Loucy (cell line): ENCODE results near the gene AFF1.

Experiments
- H2AFZ ChIP-seq: fragments of 200-600 bp; sonication (generic); 2 replicates; pipeline ENCODE4 v1.6.0; 2016; ENCODE audit warnings: antibody characterized with exemption, mild to moderate bottlenecking, low read length, moderate library complexity
- H3F3A ChIP-seq: fragments of 200-600 bp; 2 replicates; pipeline ENCODE4 v1.6.0; 2016; ENCODE audit warnings: antibody characterized with exemption, low read depth, mild to moderate bottlenecking
- H3K27me3 ChIP-seq: fragments of 200-600 bp; sonication (generic); 2 replicates; pipeline ENCODE4 v1.6.1; 2014; ENCODE audit warnings: low read length, mild to moderate bottlenecking; ENCODE audit not compliant: insufficient read depth, poor library complexity, severe bottlenecking
- H3K36me3 ChIP-seq: fragments of 200-600 bp; sonication (generic); 2 replicates; pipeline ENCODE4 v1.6.1; 2016; ENCODE audit warnings: low read length; ENCODE audit not compliant: insufficient read depth
- H3K4me1 ChIP-seq: fragments of 200-600 bp; sonication (generic); 2 replicates; pipeline ENCODE4 v1.5.1; 2014; ENCODE audit warnings: low read length, mild to moderate bottlenecking; ENCODE audit not compliant: insufficient read depth, poor library complexity, severe bottlenecking
- H3K4me2 ChIP-seq: fragments of 200-600 bp; sonication (generic); 2 replicates; pipeline ENCODE4 v1.6.0; 2014; ENCODE audit warnings: antibody characterized with exemption, low read length, low read depth, mild to moderate bottlenecking; ENCODE audit not compliant: poor library complexity, severe bottlenecking
- H3K4me3 ChIP-seq: fragments of 200-600 bp; sonication (generic); 2 replicates; pipeline ENCODE4 v1.5.1; 2014; ENCODE audit warnings: low read length, mild to moderate bottlenecking, mixed read lengths; ENCODE audit not compliant: poor library complexity, severe bottlenecking
- H3K79me2 ChIP-seq: fragments of 200-600 bp; sonication (generic); 2 replicates; pipeline ENCODE4 v1.6.1; 2014; ENCODE audit warnings: low read length; ENCODE audit not compliant: insufficient read depth
- H3K9ac ChIP-seq: fragments of 200-600 bp; sonication (generic); 2 replicates; pipeline ENCODE4 v1.6.0; 2014; ENCODE audit warnings: mild to moderate bottlenecking, low read depth, low read length, moderate library complexity; ENCODE audit not compliant: poor library complexity, severe bottlenecking
- H3K9me2 ChIP-seq: fragments of 200-600 bp; sonication (generic); replicated peaks from 2 replicates; pipeline ENCODE4 v1.6.1; 2016; ENCODE audit warnings: low read depth, low read length, mixed read lengths
- H3K9me3 ChIP-seq: fragments of 200-600 bp; sonication (generic); 2 replicates; pipeline ENCODE4 v1.6.1; 2014; ENCODE audit warnings: mild to moderate bottlenecking, antibody characterized with exemption, low read length, low read depth; ENCODE audit not compliant: insufficient read depth
- H4K20me1 ChIP-seq: fragments of 200-600 bp; sonication (generic); 2 replicates; pipeline ENCODE4 v1.6.0; 2014; ENCODE audit warnings: antibody characterized with exemption, low read length, mild to moderate bottlenecking; ENCODE audit not compliant: insufficient read depth, poor library complexity, severe bottlenecking
- EZH2phosphoT487 ChIP-seq: fragments of 200-600 bp; IDR thresholded peaks from 2 replicates; pipeline ENCODE4 v1.6.1; 2018; ENCODE audit warnings: antibody characterized with exemption, mild to moderate bottlenecking, moderate library complexity, borderline replicate concordance
- TF ChIP-seq, protein P1 (sequence below): fragments of 200-600 bp; sonication (generic); conservative IDR thresholded peaks from 2 replicates; pipeline ENCODE4 v1.5.1; 2014; ENCODE audit warnings: mild to moderate bottlenecking, antibody characterized with exemption, low read length

The AFF1 gene

DNA sequence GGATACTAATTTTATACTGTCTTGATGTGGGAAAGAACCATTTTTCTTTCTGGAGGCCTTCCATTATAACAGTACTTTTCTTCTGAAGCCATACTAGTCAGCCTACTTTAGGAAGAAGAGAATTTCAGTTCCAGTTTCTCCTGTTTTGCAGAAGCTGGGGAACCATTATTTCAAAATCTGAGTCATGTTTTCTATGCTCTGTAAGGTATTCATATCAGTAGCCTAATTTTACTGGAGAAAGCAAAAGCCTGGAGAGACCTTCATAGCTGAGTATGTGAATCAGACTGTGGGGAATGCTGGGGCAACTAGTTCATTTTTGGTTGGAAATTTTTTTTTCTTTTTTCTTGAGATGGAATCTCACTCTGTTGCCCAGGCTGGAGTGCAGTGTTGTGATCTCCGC lies 22.4 kb downstream of the AFF1 start:
- no peak for TF ChIP-seq EZH2phosphoT487
- TF ChIP-seq, protein P1, sequence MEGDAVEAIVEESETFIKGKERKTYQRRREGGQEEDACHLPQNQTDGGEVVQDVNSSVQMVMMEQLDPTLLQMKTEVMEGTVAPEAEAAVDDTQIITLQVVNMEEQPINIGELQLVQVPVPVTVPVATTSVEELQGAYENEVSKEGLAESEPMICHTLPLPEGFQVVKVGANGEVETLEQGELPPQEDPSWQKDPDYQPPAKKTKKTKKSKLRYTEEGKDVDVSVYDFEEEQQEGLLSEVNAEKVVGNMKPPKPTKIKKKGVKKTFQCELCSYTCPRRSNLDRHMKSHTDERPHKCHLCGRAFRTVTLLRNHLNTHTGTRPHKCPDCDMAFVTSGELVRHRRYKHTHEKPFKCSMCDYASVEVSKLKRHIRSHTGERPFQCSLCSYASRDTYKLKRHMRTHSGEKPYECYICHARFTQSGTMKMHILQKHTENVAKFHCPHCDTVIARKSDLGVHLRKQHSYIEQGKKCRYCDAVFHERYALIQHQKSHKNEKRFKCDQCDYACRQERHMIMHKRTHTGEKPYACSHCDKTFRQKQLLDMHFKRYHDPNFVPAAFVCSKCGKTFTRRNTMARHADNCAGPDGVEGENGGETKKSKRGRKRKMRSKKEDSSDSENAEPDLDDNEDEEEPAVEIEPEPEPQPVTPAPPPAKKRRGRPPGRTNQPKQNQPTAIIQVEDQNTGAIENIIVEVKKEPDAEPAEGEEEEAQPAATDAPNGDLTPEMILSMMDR, result no peak
- Histone ChIP-seq H3K27me3 (no peaks in the 10 kb centered on the region), H3K9me3 (no peaks in the 10 kb centered on the region), H3K9ac (no peak overlapping the region), H3K9me2 (no peaks in the 10 kb centered on the region), H3K36me3 (no peaks in the 10 kb centered on the region; the same call in 1 of the 2 replicates), H4K20me1 (no peaks in the 10 kb centered on the region), H3K79me2 (peaks cover 70% of the 10 kb centered on the region), H3K4me3 (no peak overlapping the region), H2AFZ (no peak overlapping the region), H3K4me1 (peaks cover 39% of the 10 kb centered on the region), H3F3A (peaks cover 18% of the 10 kb centered on the region), H3K4me2 (no peak overlapping the region)

DNA sequence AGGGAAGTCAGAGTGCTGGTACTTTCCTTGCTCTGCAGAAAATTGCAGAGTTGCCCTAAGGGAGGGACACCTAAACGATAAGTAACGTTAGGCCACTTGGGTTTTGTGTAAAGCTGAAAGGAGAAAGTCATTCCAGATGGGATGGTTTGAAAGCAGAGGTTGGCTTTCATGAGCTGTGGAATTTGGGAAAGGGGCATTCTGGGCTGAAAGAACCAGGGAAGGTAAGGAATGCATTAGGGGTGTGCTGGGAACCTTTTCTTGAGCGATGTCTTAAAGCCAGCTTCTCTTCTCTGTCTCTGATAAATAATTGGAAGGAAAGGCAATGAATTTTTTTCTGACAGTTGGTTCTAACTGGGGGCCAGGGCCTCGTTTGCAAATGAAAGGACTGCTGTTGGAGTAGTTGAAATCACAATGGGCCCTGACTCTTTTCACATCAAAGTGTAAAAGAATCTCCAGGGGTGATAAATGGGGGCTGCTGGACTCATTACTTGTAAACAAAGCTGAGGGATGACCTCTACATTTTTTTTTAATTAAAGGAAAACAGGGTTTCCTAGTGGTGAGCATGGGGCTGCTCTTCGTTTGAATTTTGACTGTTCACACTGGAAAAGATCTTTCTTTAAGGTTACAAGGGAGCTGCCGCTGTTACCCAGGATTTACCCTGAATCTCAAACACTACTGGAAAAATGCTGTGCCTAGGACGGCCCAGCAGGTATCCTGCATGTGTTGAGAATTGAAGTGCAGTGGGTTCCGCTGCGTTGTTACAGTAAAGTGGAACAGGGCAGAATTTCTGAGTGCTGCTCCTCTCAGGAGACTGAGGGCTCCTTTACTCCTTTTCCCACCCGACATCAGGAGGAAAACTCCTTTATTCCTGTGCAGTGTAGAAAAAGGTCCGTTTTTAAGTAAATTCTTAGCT lies 25.0 kb downstream of the AFF1 start:
- H3K4me3 ChIP-seq, result peak overlapping the region; percentile 73
- peaks cover 59% of the 10 kb centered on the region for H3K4me1 ChIP-seq
- peak overlapping the region; percentile 84 for H3K9ac ChIP-seq
- H3K27me3 ChIP-seq, result no peaks in the 10 kb centered on the region
- H3K79me2 ChIP-seq, result peaks cover 74% of the 10 kb centered on the region
- no peak overlapping the region for H2AFZ ChIP-seq
- H3K4me2 ChIP-seq, result peak overlapping the region; percentile 87
- H3K36me3 ChIP-seq, result no peaks in the 10 kb centered on the region
- H4K20me1 ChIP-seq, result no peaks in the 10 kb centered on the region
- TF ChIP-seq, protein P1, result no peak
- no peak for TF ChIP-seq EZH2phosphoT487
- peaks cover 21% of the 10 kb centered on the region for H3F3A ChIP-seq
- no peaks in the 10 kb centered on the region for H3K9me2 ChIP-seq
- H3K9me3 ChIP-seq, result no peaks in the 10 kb centered on the region

DNA sequence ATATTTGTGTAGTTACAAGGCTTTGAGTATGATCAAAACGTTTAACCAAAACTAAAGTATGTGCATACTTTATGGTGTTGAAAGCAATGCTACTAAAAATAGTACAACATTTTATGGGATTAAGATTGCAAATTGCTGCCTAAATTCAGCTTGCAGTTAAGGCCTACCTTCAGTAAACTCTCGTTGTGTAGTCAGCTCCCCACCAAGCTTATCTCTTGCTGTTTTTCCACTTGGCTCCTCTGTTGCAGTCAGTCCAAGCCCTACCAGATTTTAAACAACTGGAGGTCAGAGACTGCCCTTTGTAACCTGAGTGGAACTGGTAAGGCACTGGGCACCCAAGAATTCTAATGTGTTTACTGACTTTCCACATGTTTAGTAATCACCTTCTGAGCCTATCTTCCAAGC lies 25.7 kb downstream of the AFF1 start:
- H3K79me2 ChIP-seq, result peaks cover 74% of the 10 kb centered on the region
- no peak for TF ChIP-seq EZH2phosphoT487
- H2AFZ ChIP-seq, result no peak overlapping the region
- peak overlapping the region; percentile 84 for H3K9ac ChIP-seq
- no peaks in the 10 kb centered on the region for H3K9me3 ChIP-seq
- H3K9me2 ChIP-seq, result no peaks in the 10 kb centered on the region
- H3K4me2 ChIP-seq, result peak overlapping the region; percentile 87
- H3K4me1 ChIP-seq, result peaks cover 66% of the 10 kb centered on the region
- H4K20me1 ChIP-seq, result no peaks in the 10 kb centered on the region
- no peaks in the 10 kb centered on the region for H3K27me3 ChIP-seq
- peak overlapping the region; percentile 73 for H3K4me3 ChIP-seq
- peaks cover 21% of the 10 kb centered on the region for H3F3A ChIP-seq
- H3K36me3 ChIP-seq, result no peaks in the 10 kb centered on the region
